GM12872 (cell line): ENCODE results near the gene APBB2.

Source experiments
- TF ChIP-seq, protein P1 (sequence below): IDR thresholded peaks from 3 replicates; pipeline ENCODE4 v1.5.1; 2011; ENCODE audit warnings: low read depth, mild to moderate bottlenecking, low read length, moderate library complexity; ENCODE audit not compliant: insufficient read depth

The APBB2 gene

DNA sequence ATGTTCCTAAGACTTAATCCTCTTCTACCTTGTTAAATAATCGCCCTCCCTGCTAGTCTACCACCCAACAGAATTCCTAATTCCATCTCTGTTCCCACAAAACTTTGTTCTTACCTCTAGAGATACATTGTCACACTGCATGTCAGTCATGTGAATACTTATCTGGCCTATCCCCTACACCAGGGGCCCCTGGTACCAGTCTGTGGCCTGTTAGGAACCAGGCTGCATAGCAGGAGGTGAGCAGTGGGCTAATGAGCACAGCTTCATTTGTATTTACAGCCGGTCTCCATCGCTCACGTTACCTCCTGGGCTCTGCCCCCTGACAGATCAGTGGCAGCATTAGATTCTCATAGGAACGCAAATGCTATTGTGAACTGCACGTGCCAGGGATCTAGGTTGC is 73.9 kb downstream of the APBB2 start:
- TF ChIP-seq, protein P1, sequence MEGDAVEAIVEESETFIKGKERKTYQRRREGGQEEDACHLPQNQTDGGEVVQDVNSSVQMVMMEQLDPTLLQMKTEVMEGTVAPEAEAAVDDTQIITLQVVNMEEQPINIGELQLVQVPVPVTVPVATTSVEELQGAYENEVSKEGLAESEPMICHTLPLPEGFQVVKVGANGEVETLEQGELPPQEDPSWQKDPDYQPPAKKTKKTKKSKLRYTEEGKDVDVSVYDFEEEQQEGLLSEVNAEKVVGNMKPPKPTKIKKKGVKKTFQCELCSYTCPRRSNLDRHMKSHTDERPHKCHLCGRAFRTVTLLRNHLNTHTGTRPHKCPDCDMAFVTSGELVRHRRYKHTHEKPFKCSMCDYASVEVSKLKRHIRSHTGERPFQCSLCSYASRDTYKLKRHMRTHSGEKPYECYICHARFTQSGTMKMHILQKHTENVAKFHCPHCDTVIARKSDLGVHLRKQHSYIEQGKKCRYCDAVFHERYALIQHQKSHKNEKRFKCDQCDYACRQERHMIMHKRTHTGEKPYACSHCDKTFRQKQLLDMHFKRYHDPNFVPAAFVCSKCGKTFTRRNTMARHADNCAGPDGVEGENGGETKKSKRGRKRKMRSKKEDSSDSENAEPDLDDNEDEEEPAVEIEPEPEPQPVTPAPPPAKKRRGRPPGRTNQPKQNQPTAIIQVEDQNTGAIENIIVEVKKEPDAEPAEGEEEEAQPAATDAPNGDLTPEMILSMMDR: no peak

DNA sequence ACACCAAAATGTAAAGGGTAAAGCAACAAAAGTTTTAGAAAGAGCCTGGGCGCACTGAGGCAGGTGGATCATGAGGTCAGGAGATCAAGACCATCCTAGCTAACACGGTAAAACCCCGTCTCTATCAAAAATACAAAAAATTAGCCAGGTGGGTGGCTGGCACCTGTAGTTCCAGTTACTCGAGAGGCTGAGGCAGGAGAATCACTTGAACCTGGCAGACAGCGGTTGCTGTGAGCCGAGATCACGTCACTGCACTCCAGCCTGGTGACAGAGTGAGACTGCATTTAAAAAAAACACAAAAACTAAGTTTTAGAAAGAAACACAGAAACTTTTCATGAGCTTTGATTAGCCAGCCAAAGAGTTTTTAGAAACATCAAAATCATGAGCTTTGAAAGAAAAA is 76.5 kb downstream of the APBB2 start:
- TF ChIP-seq, protein P1: no peak

DNA sequence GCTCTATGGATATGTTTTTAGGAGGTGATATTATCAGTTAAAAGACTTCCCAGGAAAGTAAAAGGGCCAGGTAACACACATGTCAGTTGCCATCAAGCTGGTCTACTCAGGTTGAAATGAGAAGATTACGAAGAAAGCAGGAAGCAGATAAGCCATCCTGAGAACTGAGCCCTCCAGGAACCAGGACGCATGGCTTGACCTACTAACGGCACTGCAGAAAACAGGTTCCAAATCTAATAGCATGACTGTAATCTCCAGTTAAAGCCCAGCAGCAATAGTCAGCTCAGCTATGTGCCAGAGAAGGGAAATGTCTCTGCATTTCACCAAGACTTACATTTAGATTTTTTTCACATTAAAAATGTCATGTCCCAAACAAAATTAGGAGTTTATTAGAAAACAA is 77.9 kb downstream of the APBB2 start:
- TF ChIP-seq, protein P1: no peak

DNA sequence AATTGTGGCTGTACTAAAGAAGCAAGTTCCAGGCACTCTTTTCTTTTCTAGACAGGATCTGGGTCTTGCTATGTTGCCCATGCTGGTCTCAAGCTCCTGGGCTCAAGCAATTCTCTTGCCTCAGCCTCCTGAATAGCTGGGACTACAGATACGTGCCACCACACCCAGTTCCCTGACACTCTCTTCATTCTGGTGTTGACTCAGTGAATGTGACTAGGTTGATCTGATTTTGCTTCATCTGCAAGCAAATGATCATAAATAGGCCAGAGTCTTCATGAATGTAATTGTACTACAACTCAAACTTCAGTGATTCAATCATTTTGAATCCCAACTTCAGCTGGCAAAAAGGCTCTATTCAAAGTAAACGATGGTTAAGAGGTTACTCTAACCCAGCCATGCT is 78.5 kb downstream of the APBB2 start:
- TF ChIP-seq, protein P1: no peak

DNA sequence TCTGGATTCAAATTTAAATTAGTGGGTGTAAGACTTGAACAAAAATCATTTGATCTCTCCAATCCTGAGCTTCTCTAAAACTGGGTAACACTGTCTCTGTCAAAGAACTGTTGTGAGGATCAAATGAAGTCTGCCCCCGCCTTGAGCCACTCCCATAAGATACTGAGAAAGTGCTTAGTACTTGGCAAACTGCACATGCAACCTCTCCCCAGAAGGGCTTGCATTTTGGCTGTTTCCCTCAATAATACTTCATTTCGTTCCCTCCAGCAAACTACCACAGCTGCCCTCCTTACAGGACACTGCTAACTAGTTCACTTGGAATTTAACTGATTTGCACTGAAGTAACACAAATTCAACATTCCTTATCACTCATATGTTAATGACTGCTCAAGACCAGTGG is 79.8 kb downstream of the APBB2 start:
- TF ChIP-seq, protein P1: no peak

DNA sequence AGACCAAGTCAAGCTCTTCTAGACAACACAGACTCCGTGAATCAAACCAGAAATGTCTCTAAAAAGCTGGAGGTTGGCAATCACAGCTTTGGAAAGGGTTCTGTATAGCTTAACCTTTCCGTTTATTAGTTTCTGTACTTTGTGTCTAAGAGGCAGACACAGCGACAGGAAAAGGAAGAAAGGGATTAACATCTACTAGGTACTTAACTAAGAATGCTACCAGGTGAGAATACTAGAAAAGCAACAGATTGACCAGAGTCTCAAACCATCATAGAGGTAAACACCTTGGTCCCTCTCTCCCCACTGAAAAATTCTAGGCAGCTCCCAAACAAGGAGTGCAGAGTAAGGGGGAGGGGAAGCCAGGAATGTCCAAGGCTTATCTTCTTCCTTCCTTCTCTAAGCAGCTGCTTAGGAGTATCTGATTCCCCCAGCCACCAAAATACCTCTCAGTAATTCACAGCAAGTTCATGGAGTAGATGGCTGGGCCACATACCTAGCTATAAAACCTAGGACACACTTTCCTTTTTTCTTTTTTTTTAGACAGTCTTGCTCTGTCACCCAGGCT is 80.8 kb downstream of the APBB2 start:
- TF ChIP-seq, protein P1: no peak

DNA sequence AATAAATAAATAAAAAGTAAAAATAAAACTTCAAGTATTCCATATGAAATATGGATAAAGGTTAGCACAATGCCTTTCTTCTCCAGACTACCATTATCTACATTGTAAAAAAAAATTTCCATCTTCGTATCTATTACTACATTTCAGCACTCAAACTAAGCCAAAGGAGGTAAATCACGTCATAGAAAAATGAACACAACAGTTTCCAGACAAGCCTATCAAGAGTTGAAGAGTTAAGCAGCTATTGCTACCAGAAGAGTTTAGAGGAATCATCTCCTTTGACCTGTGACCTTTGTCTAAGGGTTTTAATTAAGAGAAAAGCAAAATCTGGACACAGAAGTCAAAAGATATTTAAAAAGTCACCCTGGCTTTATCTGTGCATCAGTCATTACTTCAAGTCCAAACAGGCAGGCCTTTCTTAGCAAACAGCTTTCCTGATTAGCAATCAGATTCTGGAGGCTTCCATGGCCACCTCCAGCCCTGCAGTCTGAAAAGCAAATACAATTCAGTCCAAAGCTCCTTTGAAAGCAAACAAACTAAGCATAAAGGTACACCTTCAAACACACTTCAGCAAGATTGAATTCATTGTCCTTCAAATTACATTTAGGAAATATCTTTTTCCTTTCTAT is 82.2 kb downstream of the APBB2 start:
- TF ChIP-seq, protein P1: no peak
